Parathyroid adenoma (tissue), 2 donors: Measurements from ENCODE around the gene NRXN3.

ENCODE experiments used
- H2AFZ ChIP-seq: fragments of 300-600 bp; sonication (generic); one replicate; pipeline ENCODE4 v1.7.0; 2017; ENCODE audit warnings: antibody characterized with exemption, mild to moderate bottlenecking
- H3K27ac ChIP-seq: fragments of 300-600 bp; sonication (generic); one replicate; pipeline ENCODE4 v1.7.0; 2017
- H3K27me3 ChIP-seq: fragments of 300-600 bp; sonication (generic); one replicate; pipeline ENCODE4 v1.7.0; 2017; ENCODE audit warnings: low read length; ENCODE audit not compliant: control insufficient read depth, insufficient read depth
- H3K36me3 ChIP-seq: fragments of 300-600 bp; sonication (generic); one replicate; pipeline ENCODE4 v1.7.0; 2017; ENCODE audit warnings: low read length; ENCODE audit not compliant: control insufficient read depth, insufficient read depth
- H3K4me1 ChIP-seq: fragments of 300-600 bp; sonication (generic); one replicate; pipeline ENCODE4 v1.7.0; 2017; ENCODE audit warnings: control low read depth
- H3K4me2 ChIP-seq: fragments of 300-600 bp; sonication (generic); one replicate; pipeline ENCODE4 v1.7.0; 2017; ENCODE audit warnings: low read length
- H3K4me3 ChIP-seq: fragments of 300-600 bp; sonication (generic); one replicate; pipeline ENCODE4 v1.7.0; 2017; ENCODE audit warnings: low read depth, low read length
- H3K79me2 ChIP-seq: fragments of 300-600 bp; sonication (generic); one replicate; pipeline ENCODE4 v1.7.0; 2017; ENCODE audit warnings: control low read depth
- H3K9ac ChIP-seq: fragments of 300-600 bp; sonication (generic); one replicate; pipeline ENCODE4 v1.7.0; 2017; ENCODE audit warnings: mild to moderate bottlenecking
- H3K9me3 ChIP-seq: fragments of 300-600 bp; sonication (generic); one replicate; pipeline ENCODE4 v1.7.0; 2017; ENCODE audit warnings: low read length; ENCODE audit not compliant: control insufficient read depth
- CTCF ChIP-seq: fragments of 300-600 bp; sonication (generic); IDR thresholded peaks from one replicate; pipeline ENCODE4 v1.7.0; 2017; ENCODE audit warnings: antibody characterized with exemption, mild to moderate bottlenecking
- donor health status: primary hyperparathyroidism.

Gene NRXN3

GRCh38 chr14:79369359-79370332, 1199.5 kb downstream of the NRXN3 start:
- H3K4me1 ChIP-seq, result no peaks in the 10 kb centered on the region
- H3K9ac ChIP-seq, result no peak overlapping the region
- no peak for TF ChIP-seq CTCF
- H3K4me2 ChIP-seq, result no peak overlapping the region
- H3K9me3 ChIP-seq, result no peaks in the 10 kb centered on the region
- H3K79me2 ChIP-seq, result peaks cover 2% of the 10 kb centered on the region
- H3K4me3 ChIP-seq, result no peak overlapping the region
- H3K27me3 ChIP-seq, result no peaks in the 10 kb centered on the region
- H3K27ac ChIP-seq, result no peak overlapping the region
- H2AFZ ChIP-seq, result no peak overlapping the region
- H3K36me3 ChIP-seq, result no peaks in the 10 kb centered on the region

GRCh38 chr14:79370969-79371368, 1200.8 kb downstream of the NRXN3 start:
- Histone ChIP-seq H3K27me3 (no peaks in the 10 kb centered on the region), H3K9me3 (no peaks in the 10 kb centered on the region), H3K9ac (no peak overlapping the region), H3K4me3 (no peak overlapping the region), H3K4me1 (no peaks in the 10 kb centered on the region), H3K79me2 (peaks cover 2% of the 10 kb centered on the region), H3K4me2 (no peak overlapping the region), H3K36me3 (no peaks in the 10 kb centered on the region), H3K27ac (no peak overlapping the region), H2AFZ (no peak overlapping the region)
- TF ChIP-seq CTCF, result no peak

GRCh38 chr14:79373451-79373850, 1203.3 kb downstream of the NRXN3 start:
- Histone ChIP-seq H2AFZ (no peak overlapping the region), H3K9ac (no peak overlapping the region), H3K9me3 (no peaks in the 10 kb centered on the region), H3K36me3 (no peaks in the 10 kb centered on the region), H3K4me2 (no peak overlapping the region), H3K27me3 (no peaks in the 10 kb centered on the region), H3K4me1 (no peaks in the 10 kb centered on the region), H3K4me3 (no peak overlapping the region), H3K79me2 (peaks cover 4% of the 10 kb centered on the region), H3K27ac (no peak overlapping the region)
- TF ChIP-seq CTCF, result no peak

- Histone ChIP-seq H3K36me3 (no peaks in the 10 kb centered on the region), H3K79me2 (peaks cover 4% of the 10 kb centered on the region), H3K4me3 (no peak overlapping the region), H2AFZ (no peak overlapping the region), H3K27me3 (no peaks in the 10 kb centered on the region), H3K4me2 (no peak overlapping the region), H3K9me3 (no peaks in the 10 kb centered on the region), H3K27ac (no peak overlapping the region), H3K4me1 (no peaks in the 10 kb centered on the region), H3K9ac (no peak overlapping the region)
- no peak for TF ChIP-seq CTCF
These were observed 1205.2 kb downstream of the NRXN3 start for GRCh38 chr14:79375356-79375755.

- H3K36me3 ChIP-seq, result no peaks in the 10 kb centered on the region
- H3K9me3 ChIP-seq, result no peaks in the 10 kb centered on the region
- no peak overlapping the region for H2AFZ ChIP-seq
- H3K4me1 ChIP-seq, result no peaks in the 10 kb centered on the region
- no peak overlapping the region for H3K27ac ChIP-seq
- no peak overlapping the region for H3K4me2 ChIP-seq
- no peak overlapping the region for H3K4me3 ChIP-seq
- no peaks in the 10 kb centered on the region for H3K27me3 ChIP-seq
- H3K79me2 ChIP-seq, result peaks cover 9% of the 10 kb centered on the region
- no peak for TF ChIP-seq CTCF
- H3K9ac ChIP-seq, result no peak overlapping the region
These were observed 1206.4 kb downstream of the NRXN3 start for GRCh38 chr14:79376557-79376956.
